B cell (primary cell): ENCODE measurements around the gene CARMIL1. TPM values are rescaled to one million over a fixed set of nuclear protein-coding genes. Genes with fewer than 3 reads are reported as not detected.

Experiments
- ATAC-seq: fragments of 200-7000 bp; cut with Tn5 transposase; one replicate; pipeline ENCODE4 v1.10.0; 2021; ENCODE audit warnings: low read depth, mild to moderate bottlenecking, moderate number of reproducible peaks, moderate library complexity
- CTCF ChIA-PET: fragments of 350-600 bp; sonication (Branson Sonifier 250); formaldehyde crosslinking; loops from one replicate; lab custom pipeline; 2021; ENCODE audit warnings: antibody characterized with exemption, inconsistent platforms; lab: Charles Lee
- POLR2A ChIA-PET: fragments of 350-600 bp; sonication (Branson Sonifier 250); formaldehyde crosslinking; loops from one replicate; lab custom pipeline; 2021; ENCODE audit warnings: antibody characterized with exemption; lab: Charles Lee
- DNase-seq: peaks from one replicate; pipeline ENCODE4 v3.0.0; 2013
- H2AFZ ChIP-seq: 2 replicates; pipeline ENCODE4 v1.6.1; 2012; ENCODE audit warnings: mild to moderate bottlenecking, low read depth, low read length; ENCODE audit not compliant: insufficient read depth, poor library complexity, severe bottlenecking
- H3K27ac ChIP-seq, 2 donors: 1 replicate in 1 of 2; 2 replicates in 1 of 2; pipeline ENCODE4 v1.5.1; 2012 to 2013; ENCODE audit warnings: low read length in 2 of 2, mild to moderate bottlenecking in 2 of 2, moderate library complexity in 1 of 2
- H3K27me3 ChIP-seq, 4 experiments: fragments of 200-600 bp in 1 of 4; sonication (generic) in 1 of 4; replicated peaks in 1 of 4; 1 replicate in 2 of 4; 2 replicates in 2 of 4; pipeline versions ENCODE4 v1.6.1 to v1.7.0; 2013 to 2016; ENCODE audit warnings: low read length in 3 of 4, mild to moderate bottlenecking in 2 of 4, mixed read lengths in 1 of 4, moderate library complexity in 1 of 4; ENCODE audit not compliant: insufficient read depth in 4 of 4, control insufficient read depth in 3 of 4; ENCODE audit errors: control extremely low read depth in 1 of 4
- H3K36me3 ChIP-seq, 2 experiments: replicated peaks in 1 of 2; 1 replicate in 1 of 2; 2 replicates in 1 of 2; pipeline versions ENCODE4 v1.6.1 to v1.7.1; 2013; ENCODE audit warnings: low read length in 1 of 2; ENCODE audit not compliant: insufficient read depth in 2 of 2, control insufficient read depth in 1 of 2; ENCODE audit errors: control extremely low read depth in 1 of 2, extremely low read depth in 1 of 2
- H3K4me1 ChIP-seq, 2 donors: fragments of 200-600 bp in 1 of 2; sonication (generic) in 1 of 2; 1 replicate in 1 of 2; 2 replicates in 1 of 2; pipeline versions ENCODE4 v1.5.1 to v1.6.1; 2013 to 2017; ENCODE audit warnings: low read length in 2 of 2; ENCODE audit not compliant: control insufficient read depth in 2 of 2, insufficient read depth in 2 of 2
- H3K4me2 ChIP-seq: replicated peaks from 2 replicates; pipeline ENCODE3; 2012; ENCODE audit warnings: mild to moderate bottlenecking, low read depth, low read length; ENCODE audit not compliant: poor library complexity, severe bottlenecking
- H3K4me3 ChIP-seq, 5 experiments: fragments of 200-600 bp in 1 of 5; sonication (generic) in 1 of 5; 1 replicate in 3 of 5; 2 replicates in 2 of 5; pipeline versions ENCODE4 v1.5.1 to v1.7.0; 2011 to 2016; ENCODE audit warnings: low read length in 4 of 5, mild to moderate bottlenecking in 4 of 5, low read depth in 2 of 5, control low read depth in 1 of 5, moderate library complexity in 1 of 5; ENCODE audit not compliant: insufficient read depth in 1 of 5; ENCODE audit errors: control extremely low read depth in 1 of 5, extremely low read depth in 1 of 5
- H3K79me2 ChIP-seq: fragments of 200-600 bp; sonication (generic); one replicate; pipeline ENCODE4 v1.6.0; 2016; ENCODE audit warnings: low read length; ENCODE audit not compliant: control insufficient read depth, insufficient read depth
- H3K9ac ChIP-seq: fragments of 200-600 bp; sonication (generic); 2 replicates; pipeline ENCODE4 v1.6.1; 2017; ENCODE audit warnings: mild to moderate bottlenecking, low read length, moderate library complexity
- H3K9me3 ChIP-seq, 3 donors: one replicate each; pipeline versions ENCODE4 v1.6.1 to v1.7.1; 2013; ENCODE audit warnings: low read length in 2 of 3; ENCODE audit not compliant: control insufficient read depth in 2 of 3, insufficient read depth in 1 of 3; ENCODE audit errors: control extremely low read depth in 1 of 3
- H4K20me1 ChIP-seq: 2 replicates; pipeline ENCODE4 v1.6.0; 2012; ENCODE audit warnings: mild to moderate bottlenecking, low read length; ENCODE audit not compliant: insufficient read depth, control insufficient read depth, poor library complexity, severe bottlenecking
- H3K27ac Mint-ChIP-seq: one replicate; pipeline ENCODE4 v1.8.0; 2021; ENCODE audit warnings: mixed read lengths
- H3K27me3 Mint-ChIP-seq: one replicate; pipeline ENCODE4 v1.8.0; 2021; ENCODE audit warnings: mixed read lengths
- H3K4me1 Mint-ChIP-seq: one replicate; pipeline ENCODE4 v1.8.0; 2021; ENCODE audit warnings: mixed read lengths
- H3K4me3 Mint-ChIP-seq: one replicate; pipeline ENCODE4 v1.8.0; 2021; ENCODE audit warnings: mixed read lengths
- H3K9me3 Mint-ChIP-seq: one replicate; pipeline ENCODE4 v1.8.0; 2022; ENCODE audit warnings: mixed read lengths; ENCODE audit not compliant: insufficient read depth
- EZH2 ChIP-seq: IDR thresholded peaks from 2 replicates; pipeline ENCODE4 v1.6.1; 2012; ENCODE audit warnings: borderline replicate concordance, low read depth, mild to moderate bottlenecking, moderate library complexity, low read length; ENCODE audit not compliant: insufficient read depth, poor library complexity, severe bottlenecking
- WGBS: methylation state at CpG from one replicate; pipeline ENCODE4 v1.1.5; 2013; ENCODE audit warnings: missing lambda C conversion rate; ENCODE audit not compliant: insufficient coverage; 5-methylcytosine and 5-hydroxymethylcytosine counted together
- intact Hi-C: fragments of 100-400 bp; cut with micrococcal nuclease; formaldehyde crosslinking; loops from one replicate; pipeline ENCODE4 v1.10.0; 2022
- polyA plus RNA-seq: library from polyadenylated mRNA; depleted of rRNA; stranded (reverse); fragments of >200 nt; gene quantifications from 2 replicates; pipeline ENCODE4 v1.2.3, GENCODE V29; 2012
- total RNA-seq, 2 donors: library from RNA; stranded (reverse); fragments of 120-200 nt in 1 of 2; gene quantifications; 1 replicate in 1 of 2; 2 replicates in 1 of 2; pipeline versions ENCODE4 v1.2.3 to v1.2.4, GENCODE V29; 2013 to 2022
- TF ChIP-seq, protein P1 (sequence below): fragments of 200-600 bp; IDR thresholded peaks from one replicate; pipeline ENCODE4 v1.8.0; 2022; ENCODE audit warnings: antibody characterized with exemption, mild to moderate bottlenecking

Gene CARMIL1
- total and polyA plus RNA-seq, 2 donors (not counting 1 experiment from before 2014, with no cell fraction given), result 7.5 to 11.0 TPM

- Histone ChIP-seq H3K9ac (no peak overlapping the region), H3K4me2 (no peak overlapping the region), H3K27ac (no peak overlapping the region), H3K79me2 (no peaks in the 10 kb centered on the region), H3K4me3 (no peak overlapping the region), H3K4me1 (peaks cover 2 to 9% of the 10 kb centered on the region in 2 donors), H3K36me3 (no peaks in the 10 kb centered on the region), H4K20me1 (no peaks in the 10 kb centered on the region), H3K27me3 (no peaks in the 10 kb centered on the region), H3K9me3 (no peaks in the 10 kb centered on the region), H2AFZ (no peak overlapping the region)
- peaks cover 3% of the 10 kb centered on the region for H3K27me3 Mint-ChIP-seq
- H3K27ac Mint-ChIP-seq, result no peak overlapping the region
- H3K9me3 Mint-ChIP-seq, result no peaks in the 10 kb centered on the region
- ChIA-PET CTCF (no interaction called here), POLR2A (no interaction called here)
- intact Hi-C loops, result no loop called here
- WGBS, result no CpG with 5 or more reads among the region's 1 CpG
- TF ChIP-seq, protein P1, sequence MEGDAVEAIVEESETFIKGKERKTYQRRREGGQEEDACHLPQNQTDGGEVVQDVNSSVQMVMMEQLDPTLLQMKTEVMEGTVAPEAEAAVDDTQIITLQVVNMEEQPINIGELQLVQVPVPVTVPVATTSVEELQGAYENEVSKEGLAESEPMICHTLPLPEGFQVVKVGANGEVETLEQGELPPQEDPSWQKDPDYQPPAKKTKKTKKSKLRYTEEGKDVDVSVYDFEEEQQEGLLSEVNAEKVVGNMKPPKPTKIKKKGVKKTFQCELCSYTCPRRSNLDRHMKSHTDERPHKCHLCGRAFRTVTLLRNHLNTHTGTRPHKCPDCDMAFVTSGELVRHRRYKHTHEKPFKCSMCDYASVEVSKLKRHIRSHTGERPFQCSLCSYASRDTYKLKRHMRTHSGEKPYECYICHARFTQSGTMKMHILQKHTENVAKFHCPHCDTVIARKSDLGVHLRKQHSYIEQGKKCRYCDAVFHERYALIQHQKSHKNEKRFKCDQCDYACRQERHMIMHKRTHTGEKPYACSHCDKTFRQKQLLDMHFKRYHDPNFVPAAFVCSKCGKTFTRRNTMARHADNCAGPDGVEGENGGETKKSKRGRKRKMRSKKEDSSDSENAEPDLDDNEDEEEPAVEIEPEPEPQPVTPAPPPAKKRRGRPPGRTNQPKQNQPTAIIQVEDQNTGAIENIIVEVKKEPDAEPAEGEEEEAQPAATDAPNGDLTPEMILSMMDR, result no peak
- no peak for TF ChIP-seq EZH2
- peaks cover 15% of the 10 kb centered on the region for H3K4me1 Mint-ChIP-seq
- H3K4me3 Mint-ChIP-seq, result no peak overlapping the region
- DNase-seq, result no peak
- no peak for ATAC-seq
These were observed 149.7 kb downstream of the CARMIL1 start for GRCh38 chr6:25428758-25429317.

DNA sequence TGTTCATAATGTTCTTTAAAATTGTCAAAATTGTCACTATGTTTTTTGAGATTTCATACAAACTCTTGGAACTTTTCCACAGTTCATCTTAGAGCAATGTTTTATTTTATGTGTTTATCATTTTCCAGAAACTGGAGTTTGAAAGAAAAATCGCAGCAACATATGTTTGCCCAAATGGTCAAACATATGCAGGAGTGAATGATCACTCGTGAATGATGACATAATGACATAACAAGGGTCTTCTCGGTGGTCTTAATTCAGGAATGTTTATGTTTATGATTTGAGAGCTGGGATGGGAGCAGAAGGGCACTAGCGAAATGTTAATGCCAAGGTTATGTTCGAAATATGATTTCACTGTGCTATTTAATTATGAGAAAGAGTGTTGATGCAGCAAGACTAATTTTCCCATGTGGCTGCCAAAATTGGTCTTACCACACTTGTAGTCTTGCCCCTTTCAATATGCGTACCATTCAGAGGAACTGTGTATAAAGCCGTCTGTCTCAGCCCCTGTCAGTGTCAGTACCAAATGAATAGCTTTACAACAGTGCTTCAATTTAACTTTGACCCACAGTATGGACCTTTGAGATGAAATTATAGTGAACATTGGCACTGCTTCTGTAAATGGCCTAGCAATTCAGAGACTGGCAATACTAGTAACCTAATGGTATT lies 152.3 kb downstream of the CARMIL1 start:
- Histone ChIP-seq H3K9ac (no peak overlapping the region), H2AFZ (peak overlapping the region; percentile 9), H3K27me3 (no peaks in the 10 kb centered on the region), H3K4me1 (peaks cover 7 to 9% of the 10 kb centered on the region in 2 donors), H3K79me2 (no peaks in the 10 kb centered on the region), H3K27ac (no peak overlapping the region), H4K20me1 (no peaks in the 10 kb centered on the region), H3K4me3 (no peak overlapping the region), H3K4me2 (peak overlapping the region; percentile 18), H3K36me3 (no peaks in the 10 kb centered on the region), H3K9me3 (no peaks in the 10 kb centered on the region)
- intact Hi-C loops, result no loop called here
- no peaks in the 10 kb centered on the region for H3K9me3 Mint-ChIP-seq
- ChIA-PET POLR2A (no interaction called here), CTCF (no interaction called here)
- no peak for DNase-seq
- H3K27me3 Mint-ChIP-seq, result peaks cover 3% of the 10 kb centered on the region
- TF ChIP-seq, protein P1, result no peak
- no peak for TF ChIP-seq EZH2
- 82% methylated on average over 7 of the region's 7 CpGs for WGBS
- H3K4me3 Mint-ChIP-seq, result no peak overlapping the region
- ATAC-seq, result no peak
- no peak overlapping the region for H3K27ac Mint-ChIP-seq
- peaks cover 21% of the 10 kb centered on the region for H3K4me1 Mint-ChIP-seq
